Ovary (tissue), 10 donors: Measurements from ENCODE around the gene IFI27L2. TPM values are rescaled to one million over a fixed set of nuclear protein-coding genes. Genes with fewer than 3 reads are reported as not detected.

Source experiments
- DNase-seq, 5 donors: peaks; one replicate each; pipeline ENCODE4 v3.0.0-alpha.2; 2019 to 2020
- H3K27ac ChIP-seq, 2 donors: fragments of 200-600 bp; one replicate each; pipeline versions ENCODE4 v1.5.1 to v1.8.0; 2019 to 2022
- H3K27me3 ChIP-seq: fragments of 200-600 bp; one replicate; pipeline ENCODE4 v1.8.0; 2022
- H3K36me3 ChIP-seq: fragments of 200-600 bp; sonication (generic); one replicate; pipeline ENCODE4 v1.5.1; 2019
- H3K4me1 ChIP-seq: one replicate; pipeline ENCODE4 v1.8.1; 2013; ENCODE audit warnings: mild to moderate bottlenecking, moderate library complexity; ENCODE audit not compliant: insufficient read depth
- H3K4me3 ChIP-seq: fragments of 200-600 bp; sonication (generic); one replicate; pipeline ENCODE4 v1.5.1; 2017
- H3K9me3 ChIP-seq, 2 donors: fragments of 200-600 bp in 1 of 2; sonication (generic) in 1 of 2; one replicate each; pipeline versions ENCODE4 v1.5.1 to v1.8.1; 2013 to 2019; ENCODE audit warnings: mild to moderate bottlenecking in 1 of 2, moderate library complexity in 1 of 2
- EP300 ChIP-seq: sonication (generic); formaldehyde crosslinking; IDR thresholded peaks from one replicate; pipeline ENCODE4 v1.6.1; 2017; ENCODE audit warnings: antibody characterized with exemption
- POLR2A ChIP-seq: fragments of 450-650 bp; IDR thresholded peaks from one replicate; pipeline ENCODE4 v1.6.1; 2017; ENCODE audit warnings: antibody characterized with exemption, mild to moderate bottlenecking, moderate library complexity
- WGBS, 3 donors: extraction: QIAGEN DNeasy Blood & Tissue Kit in 1 of 3; methylation state at CpG; one replicate each; pipeline versions ENCODE4 v1.1.5 to v1.1.7; 2013 to 2017; 5-methylcytosine and 5-hydroxymethylcytosine counted together
- intact Hi-C, 4 donors: fragments of 100-400 bp; cut with DNase I; formaldehyde crosslinking; loops; one replicate each; pipeline versions ENCODE4 v1.11.0 to v1.15.1; 2022 to 2023
- long read RNA-seq, 3 donors: library from polyadenylated mRNA in 2 of 3; unstranded in 2 of 3; transcript quantifications; one replicate each; pipeline ENCODE4 v2.0.0 and lab custom pipeline, GENCODE V29; 2021 to 2026
- polyA plus RNA-seq, 2 donors: library from polyadenylated mRNA; stranded (reverse); fragments of 200-250 nt in 1 of 2; fragments of 350-450 nt in 1 of 2; fragmentation: Illumina TruSeq in 1 of 2; extraction: RNeasy Lipid Tissue Mini Kit (QIAGEN cat#74804) in 1 of 2; gene quantifications; one replicate each; pipeline ENCODE4 v1.2.3, GENCODE V29; 2013 to 2014
- total RNA-seq, 7 donors: library from RNA; depleted of rRNA in 2 of 7; stranded (reverse); fragments of >200 nt in 2 of 7; fragmentation: NEBNext Ultra II Directional in 3 of 7; extraction: Animal tissue kit (Norgen Biotek cat#: 25700) in 3 of 7; gene quantifications; one replicate each; pipeline versions ENCODE4 v1.1.0 to v1.2.4, GENCODE V29; 2016 to 2023
- TF ChIP-seq, protein P1 (sequence below), 3 donors: fragments of 450-650 bp in 2 of 3; fragments of 200-600 bp in 1 of 3; IDR thresholded peaks; one replicate each; pipeline versions ENCODE4 v1.5.1 to v1.8.0; 2016 to 2022; ENCODE audit warnings: antibody characterized with exemption in 3 of 3, mild to moderate bottlenecking in 1 of 3
- donor health status: DM: no; HTN: no; CAD: no; lungs with moderate emphysema.
- donor health status: DM: no; HTN: no; CAD: no.
- donor health status: Bipolar disorder and iron deficiency.
- donor health status: DM: yes; HTN: yes; CAD: no.
- donor health status: DM: no; HTN: no; CAD: no.
- donor health status: DM: yes; HTN: yes; CAD: no.

IFI27L2 gene, protein sequence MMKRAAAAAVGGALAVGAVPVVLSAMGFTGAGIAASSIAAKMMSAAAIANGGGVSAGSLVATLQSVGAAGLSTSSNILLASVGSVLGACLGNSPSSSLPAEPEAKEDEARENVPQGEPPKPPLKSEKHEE
- total RNA-seq (100 to 1,000 TPM in 3 of 7 donors, 10 to 100 TPM in 4; 53.4 to 106 (median 88.5) TPM), polyA plus RNA-seq (100 to 1,000 TPM in 1 of 2 donors, 10 to 100 TPM in 1; 37.8 to 145 TPM)
- long read RNA-seq, donor 1, transcript IFI27L2-201 (4 exons, 511 nt), result major isoform, 8 of 17 reads
- long read RNA-seq, donor 1, partial matches to known transcripts, result 0 of 17 reads
- long read RNA-seq, donor 1, other reads (novel, unspliced or antisense), result 5 of 17 reads
- long read RNA-seq, donor 2, transcript IFI27L2-201 (4 exons, 511 nt), result major isoform, 29 of 45 reads
- long read RNA-seq, donor 2, transcript IFI27L2-204 (3 exons, 516 nt), result minor isoform, 11 of 45 reads
- long read RNA-seq, donor 2, transcript IFI27L2-203 (2 exons, 676 nt), result minor isoform, 5 of 45 reads
- long read RNA-seq, donor 2, partial matches to known transcripts, result 0 of 45 reads
- long read RNA-seq, donor 2, other reads (novel, unspliced or antisense), result 0 of 45 reads
- long read RNA-seq, donor 3, transcript IFI27L2-201 (4 exons, 511 nt), result major isoform, 36 of 69 reads
- long read RNA-seq, donor 3, transcript IFI27L2-204 (3 exons, 516 nt), result minor isoform, 7 of 69 reads
- long read RNA-seq, donor 3, transcript IFI27L2-203 (2 exons, 676 nt), result minor isoform, 12 of 69 reads
- long read RNA-seq, donor 3, partial matches to known transcripts, result 0 of 69 reads
- long read RNA-seq, donor 3, other reads (novel, unspliced or antisense), result 14 of 69 reads

GRCh38 chr14:94129111-94129757 is at the start of gene IFI27L2:
IFI27L2 (minus strand) TSS chr14:94129604; CDS start chr14:94129564, 40 bp downstream.
- peak; percentile 75 to 80 (median 78) for DNase-seq
- Histone ChIP-seq H3K4me1 (no peaks in the 10 kb centered on the region), H3K4me3 (peak within 1 kb of the TSS; percentile 50), H3K36me3 (no peaks in the 10 kb centered on the region), H3K27ac (peak within 1 kb of the TSS; percentile 91 to 94), H3K9me3 (no peaks in the 10 kb centered on the region), H3K27me3 (no peaks in the 10 kb centered on the region)
- 0 to 1% (median 1%) methylated on average over 25 to 27 of the region's 27 CpGs for WGBS, 3 donors
- intact Hi-C loops, result loop anchor here in 2 of 4 donors (5.0 kb wide), 2 partner anchors 72 to 77 kb away; no protein-coding TSS in a partner anchor
- TF ChIP-seq, protein P1, sequence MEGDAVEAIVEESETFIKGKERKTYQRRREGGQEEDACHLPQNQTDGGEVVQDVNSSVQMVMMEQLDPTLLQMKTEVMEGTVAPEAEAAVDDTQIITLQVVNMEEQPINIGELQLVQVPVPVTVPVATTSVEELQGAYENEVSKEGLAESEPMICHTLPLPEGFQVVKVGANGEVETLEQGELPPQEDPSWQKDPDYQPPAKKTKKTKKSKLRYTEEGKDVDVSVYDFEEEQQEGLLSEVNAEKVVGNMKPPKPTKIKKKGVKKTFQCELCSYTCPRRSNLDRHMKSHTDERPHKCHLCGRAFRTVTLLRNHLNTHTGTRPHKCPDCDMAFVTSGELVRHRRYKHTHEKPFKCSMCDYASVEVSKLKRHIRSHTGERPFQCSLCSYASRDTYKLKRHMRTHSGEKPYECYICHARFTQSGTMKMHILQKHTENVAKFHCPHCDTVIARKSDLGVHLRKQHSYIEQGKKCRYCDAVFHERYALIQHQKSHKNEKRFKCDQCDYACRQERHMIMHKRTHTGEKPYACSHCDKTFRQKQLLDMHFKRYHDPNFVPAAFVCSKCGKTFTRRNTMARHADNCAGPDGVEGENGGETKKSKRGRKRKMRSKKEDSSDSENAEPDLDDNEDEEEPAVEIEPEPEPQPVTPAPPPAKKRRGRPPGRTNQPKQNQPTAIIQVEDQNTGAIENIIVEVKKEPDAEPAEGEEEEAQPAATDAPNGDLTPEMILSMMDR (IDR thresholded peaks at IDR 0.05), result peak; percentile 37 to 46 (median 42)
- TF ChIP-seq EP300 (no peak), POLR2A (peak; percentile 27)

DNA sequence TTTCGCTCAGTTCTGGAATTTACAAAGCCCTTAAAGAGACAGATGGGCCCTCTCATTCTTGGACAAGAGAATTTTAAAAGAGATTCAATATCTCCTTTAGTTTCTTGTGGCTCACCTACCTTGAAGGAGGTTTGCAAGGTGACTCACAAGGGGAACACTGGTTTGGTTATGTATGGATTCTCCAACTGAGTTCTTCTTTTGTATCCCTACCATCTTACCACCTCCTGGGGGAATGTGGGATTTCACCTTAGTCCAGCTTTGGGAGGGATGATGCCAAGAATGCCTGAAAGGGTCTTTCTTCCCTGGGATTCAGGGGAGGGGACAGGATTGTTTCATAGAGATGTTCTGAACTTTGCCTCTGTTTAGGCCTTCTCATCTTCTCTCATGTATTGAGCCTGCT is 48.4 kb upstream of the IFI27L2 start:
- Histone ChIP-seq H3K9me3 (no peaks in the 10 kb centered on the region), H3K27ac (no peak overlapping the region), H3K27me3 (no peaks in the 10 kb centered on the region), H3K4me1 (no peaks in the 10 kb centered on the region), H3K4me3 (no peak overlapping the region), H3K36me3 (no peaks in the 10 kb centered on the region)
- no peak for DNase-seq
- 48 to 69% (median 68%) methylated on average over 1 of the region's 1 CpG for WGBS, 3 donors
- TF ChIP-seq, protein P1 (IDR thresholded peaks at IDR 0.05), result no peak
- TF ChIP-seq EP300 (no peak), POLR2A (no peak)
- intact Hi-C loops, result loop anchor here in 2 of 4 donors (5.0 kb wide), 2 partner anchors 36 to 41 kb away; no protein-coding TSS in a partner anchor

- WGBS, 3 donors, result 80 to 84% (median 82%) methylated on average over 3 of the region's 3 CpGs
- intact Hi-C loops, result loop anchor here in 2 of 4 donors (5.0 kb wide), 2 partner anchors 35 to 40 kb away; no protein-coding TSS in a partner anchor
- no peaks in the 10 kb centered on the region for H3K9me3 ChIP-seq
- TF ChIP-seq, protein P1 (IDR thresholded peaks at IDR 0.05), result no peak
- TF ChIP-seq EP300, result no peak
- no peak for TF ChIP-seq POLR2A
- no peak overlapping the region for H3K4me3 ChIP-seq
- no peak for DNase-seq
- H3K36me3 ChIP-seq, result no peaks in the 10 kb centered on the region
- no peaks in the 10 kb centered on the region for H3K27me3 ChIP-seq
- H3K27ac ChIP-seq, result no peak overlapping the region
- no peaks in the 10 kb centered on the region for H3K4me1 ChIP-seq
These were observed 47.4 kb upstream of the IFI27L2 start for GRCh38 chr14:94176808-94177207.

DNA sequence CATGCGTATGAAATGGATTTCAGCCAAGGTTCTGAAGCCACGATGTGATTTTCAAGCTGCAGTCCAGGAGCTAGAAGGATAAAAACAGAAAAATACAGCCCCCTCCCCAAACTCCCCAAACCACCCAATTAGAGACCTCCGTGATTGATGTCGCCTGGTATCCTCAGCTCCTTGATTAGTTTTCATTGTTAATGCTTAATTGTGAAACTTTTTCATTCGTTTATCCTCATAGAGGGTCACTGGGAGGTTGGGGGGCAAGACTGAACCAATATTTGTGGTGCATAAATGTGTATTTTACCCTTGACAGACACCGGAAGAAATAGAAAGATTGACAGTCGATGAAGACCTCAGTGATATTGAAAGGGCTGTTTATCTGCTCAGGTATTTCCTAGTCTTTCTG is 46.3 kb upstream of the IFI27L2 start:
- H3K27me3 ChIP-seq, result no peaks in the 10 kb centered on the region
- H3K4me3 ChIP-seq, result peak overlapping the region; percentile 57
- intact Hi-C loops, result loop anchor here in 2 of 4 donors (5.0 kb wide), 2 partner anchors 33 to 38 kb away; no protein-coding TSS in a partner anchor

More for the DNA sequence above, 46.3 kb upstream of the IFI27L2 start:
- Histone ChIP-seq H3K4me1 (no peaks in the 10 kb centered on the region), H3K9me3 (no peaks in the 10 kb centered on the region), H3K27ac (peak overlapping the region; percentile 78 to 86), H3K36me3 (no peaks in the 10 kb centered on the region)
- TF ChIP-seq, protein P1 (IDR thresholded peaks at IDR 0.05), result no peak
- 7 to 14% (median 13%) methylated on average over 7 of the region's 7 CpGs for WGBS, 3 donors
- DNase-seq, result no peak
